Endothelial cell (in vitro differentiated cells): Measurements from ENCODE around the gene PDK2. TPM values are rescaled to one million over a fixed set of nuclear protein-coding genes. Genes with fewer than 3 reads are reported as not detected.

Source experiments
- DNase-seq: peaks from one replicate; pipeline ENCODE4 v3.0.0; 2021; ENCODE audit warnings: low spot score
- H3K27ac Mint-ChIP-seq: one replicate; pipeline ENCODE4 v1.8.0; 2021; ENCODE audit warnings: mixed read lengths, inconsistent platforms; ENCODE audit not compliant: unreplicated experiment
- H3K27me3 Mint-ChIP-seq: one replicate; pipeline ENCODE4 v1.8.0; 2021; ENCODE audit warnings: mild to moderate bottlenecking, moderate library complexity, mixed read lengths, inconsistent platforms; ENCODE audit not compliant: unreplicated experiment
- H3K36me3 Mint-ChIP-seq: one replicate; pipeline ENCODE4 v1.8.0; 2021; ENCODE audit warnings: mild to moderate bottlenecking, low read depth, mixed read lengths, inconsistent platforms; ENCODE audit not compliant: unreplicated experiment
- H3K4me1 Mint-ChIP-seq: one replicate; pipeline ENCODE4 v1.8.0; 2021; ENCODE audit warnings: mild to moderate bottlenecking, mixed read lengths, inconsistent platforms; ENCODE audit not compliant: unreplicated experiment
- H3K4me3 Mint-ChIP-seq: one replicate; pipeline ENCODE4 v1.8.0; 2021; ENCODE audit warnings: mild to moderate bottlenecking, mixed read lengths, inconsistent platforms; ENCODE audit not compliant: unreplicated experiment
- H3K9me3 Mint-ChIP-seq: one replicate; pipeline ENCODE4 v1.8.0; 2021; ENCODE audit warnings: mixed read lengths, inconsistent platforms; ENCODE audit not compliant: unreplicated experiment
- total RNA-seq: library from RNA; stranded (reverse); fragmentation: NEBNext Ultra II Directional; extraction: Animal tissue kit (Norgen Biotek cat#: 25700); gene quantifications from one replicate; pipeline ENCODE4 v1.2.1, GENCODE V29; 2021; ENCODE audit not compliant: unreplicated experiment
- TF ChIP-seq, protein P1 (sequence below): fragments of 200-600 bp; sonication (generic); IDR thresholded peaks from one replicate; pipeline ENCODE4 v1.5.0; 2021; ENCODE audit warnings: antibody characterized with exemption; ENCODE audit not compliant: unreplicated experiment

PDK2 gene
- total RNA-seq, 1 donor from 2014 or later, result 37.1 TPM

DNA sequence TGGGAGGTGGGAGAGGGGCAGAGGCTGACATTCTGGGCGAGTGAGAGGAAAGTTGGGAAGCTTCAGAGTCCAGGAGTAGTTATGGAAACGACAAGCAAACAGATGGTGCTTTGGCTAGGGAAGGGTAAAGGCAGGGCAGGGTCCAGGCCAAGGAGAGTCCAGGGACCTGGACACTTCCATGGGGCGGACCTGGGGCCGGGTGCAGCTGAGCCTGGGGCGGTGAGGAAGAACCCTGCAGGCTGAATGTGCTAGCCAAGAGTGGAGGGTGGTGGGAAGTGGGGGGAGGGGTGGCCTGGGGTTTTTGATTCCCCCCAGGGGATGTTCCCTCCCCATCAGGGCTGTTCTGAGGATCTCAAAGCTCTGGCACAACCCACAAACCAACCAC lies 52.7 kb downstream of the PDK2 start:
- peaks cover 23% of the 10 kb centered on the region for H3K27me3 Mint-ChIP-seq
- H3K27ac Mint-ChIP-seq, result peak overlapping the region; percentile 88
- H3K9me3 Mint-ChIP-seq, result no peaks in the 10 kb centered on the region
- TF ChIP-seq, protein P1, sequence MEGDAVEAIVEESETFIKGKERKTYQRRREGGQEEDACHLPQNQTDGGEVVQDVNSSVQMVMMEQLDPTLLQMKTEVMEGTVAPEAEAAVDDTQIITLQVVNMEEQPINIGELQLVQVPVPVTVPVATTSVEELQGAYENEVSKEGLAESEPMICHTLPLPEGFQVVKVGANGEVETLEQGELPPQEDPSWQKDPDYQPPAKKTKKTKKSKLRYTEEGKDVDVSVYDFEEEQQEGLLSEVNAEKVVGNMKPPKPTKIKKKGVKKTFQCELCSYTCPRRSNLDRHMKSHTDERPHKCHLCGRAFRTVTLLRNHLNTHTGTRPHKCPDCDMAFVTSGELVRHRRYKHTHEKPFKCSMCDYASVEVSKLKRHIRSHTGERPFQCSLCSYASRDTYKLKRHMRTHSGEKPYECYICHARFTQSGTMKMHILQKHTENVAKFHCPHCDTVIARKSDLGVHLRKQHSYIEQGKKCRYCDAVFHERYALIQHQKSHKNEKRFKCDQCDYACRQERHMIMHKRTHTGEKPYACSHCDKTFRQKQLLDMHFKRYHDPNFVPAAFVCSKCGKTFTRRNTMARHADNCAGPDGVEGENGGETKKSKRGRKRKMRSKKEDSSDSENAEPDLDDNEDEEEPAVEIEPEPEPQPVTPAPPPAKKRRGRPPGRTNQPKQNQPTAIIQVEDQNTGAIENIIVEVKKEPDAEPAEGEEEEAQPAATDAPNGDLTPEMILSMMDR, result no peak
- peak overlapping the region; percentile 91 for H3K4me3 Mint-ChIP-seq
- H3K36me3 Mint-ChIP-seq, result peaks cover 24% of the 10 kb centered on the region
- no peak for DNase-seq
- H3K4me1 Mint-ChIP-seq, result peaks cover 57% of the 10 kb centered on the region

DNA sequence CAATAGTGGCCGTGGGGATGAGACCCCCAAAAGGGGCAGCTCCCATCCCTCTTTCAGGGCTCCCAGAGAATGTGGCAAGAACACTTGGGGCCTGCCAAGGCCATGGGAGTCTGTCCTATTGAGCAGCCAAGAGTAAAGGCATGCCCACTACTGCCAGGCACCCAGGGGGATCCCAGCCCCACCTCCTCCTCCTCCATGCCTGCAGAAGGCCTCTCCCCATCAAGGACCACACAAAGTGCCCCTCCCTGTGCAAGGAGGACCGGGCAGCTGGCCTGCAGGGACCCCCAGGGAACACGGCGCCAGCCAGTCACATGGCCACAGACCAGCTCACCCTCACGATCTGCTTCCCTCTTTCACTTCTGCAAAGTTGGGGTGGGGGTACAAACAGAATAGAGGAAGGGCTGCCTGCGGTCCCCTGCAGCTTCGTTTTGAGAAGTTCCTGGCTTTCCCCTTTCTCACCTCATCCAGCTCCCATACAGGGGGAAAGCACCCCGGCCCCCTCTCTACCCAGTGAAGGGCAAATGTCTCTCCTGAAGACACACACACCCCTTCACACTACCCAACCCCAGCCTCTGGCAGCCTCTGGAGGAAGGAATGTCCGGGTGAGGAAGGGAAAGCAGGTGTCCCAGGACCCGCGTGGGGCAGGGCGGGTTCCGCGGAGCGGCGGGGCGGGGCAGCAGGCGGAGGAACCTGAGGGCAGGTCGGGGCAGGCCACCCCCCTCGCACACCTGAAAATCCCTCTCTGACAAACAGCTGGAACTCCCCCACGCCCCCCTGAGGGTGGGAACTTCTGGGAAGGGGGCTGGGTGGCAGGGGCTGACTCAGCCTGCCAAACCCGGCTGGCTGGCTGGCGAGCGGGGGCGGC lies 53.3 kb downstream of the PDK2 start:
- no peaks in the 10 kb centered on the region for H3K9me3 Mint-ChIP-seq
- peak; percentile 33 for DNase-seq
- H3K27ac Mint-ChIP-seq, result no peak overlapping the region
- H3K4me3 Mint-ChIP-seq, result peak overlapping the region; percentile 91
- TF ChIP-seq, protein P1, result no peak
- H3K27me3 Mint-ChIP-seq, result peaks cover 20% of the 10 kb centered on the region
- peaks cover 18% of the 10 kb centered on the region for H3K36me3 Mint-ChIP-seq
- peaks cover 51% of the 10 kb centered on the region for H3K4me1 Mint-ChIP-seq

DNA sequence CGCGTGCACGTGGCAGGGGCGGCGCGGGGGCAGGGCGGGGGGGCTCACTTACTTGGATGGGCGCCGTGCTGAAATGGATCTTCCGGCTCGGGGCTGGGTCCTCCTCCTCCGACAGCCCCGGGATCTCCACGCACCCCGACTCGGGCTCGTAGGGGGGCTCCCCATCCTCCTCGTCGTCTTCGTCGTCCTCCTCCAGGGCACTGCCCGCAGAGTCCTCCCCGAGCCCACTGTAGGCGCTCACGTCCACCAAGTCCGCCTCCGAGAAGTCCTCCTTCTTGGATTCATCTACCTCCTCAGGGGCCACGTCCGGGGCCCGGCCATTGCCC lies 53.9 kb downstream of the PDK2 start:
- H3K4me1 Mint-ChIP-seq, result peaks cover 49% of the 10 kb centered on the region

DNA sequence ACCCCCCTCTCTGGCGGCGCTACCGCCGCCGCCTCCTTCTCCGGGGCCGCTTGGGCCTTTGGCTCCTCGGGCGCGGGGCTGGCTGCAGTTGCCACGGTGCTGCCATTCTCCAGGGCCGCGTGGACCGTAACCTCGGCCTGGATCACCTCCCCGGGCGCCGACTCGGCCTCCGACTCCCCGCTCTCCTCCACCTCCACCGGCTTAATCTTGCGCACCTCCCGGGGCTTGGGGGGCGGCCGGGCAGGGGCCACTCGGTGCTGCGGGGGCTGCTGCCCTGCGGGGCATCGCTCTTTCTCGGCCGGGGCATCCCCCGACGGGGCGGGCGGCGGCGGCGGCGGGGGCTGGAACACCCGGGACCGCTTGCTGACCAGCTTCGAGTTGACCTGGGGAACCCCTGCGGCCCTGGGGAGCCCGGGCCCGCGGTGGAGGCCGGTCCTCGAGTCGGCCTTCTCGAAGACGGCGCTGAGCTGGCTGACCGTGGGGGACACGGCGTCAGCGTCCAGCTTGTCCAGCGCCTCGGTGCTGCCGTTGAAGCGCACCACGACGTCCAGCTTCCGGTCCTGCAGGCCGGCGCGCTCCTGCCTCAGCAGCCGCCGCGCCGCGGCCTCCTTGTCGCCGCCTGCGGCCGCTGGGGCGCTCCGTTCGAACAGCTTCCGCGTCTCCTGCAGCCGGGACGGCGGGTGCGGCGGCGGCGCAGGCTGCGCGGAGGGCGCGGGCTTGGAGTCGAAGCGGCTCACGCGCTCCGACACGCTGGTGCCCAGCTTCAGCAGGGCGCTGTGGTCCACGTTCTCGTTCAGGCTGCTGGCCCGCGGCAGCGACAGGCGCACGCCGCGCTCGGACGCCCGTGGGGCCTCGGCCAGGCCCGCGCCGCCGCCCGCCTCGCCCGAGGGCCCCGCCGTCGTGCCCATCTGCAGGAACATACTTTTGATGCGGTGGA lies 54.5 kb downstream of the PDK2 start:
- peak; percentile 70 for DNase-seq
- H3K36me3 Mint-ChIP-seq, result peaks cover 5% of the 10 kb centered on the region
- H3K9me3 Mint-ChIP-seq, result no peaks in the 10 kb centered on the region
- peaks cover 17% of the 10 kb centered on the region for H3K27me3 Mint-ChIP-seq
- H3K4me3 Mint-ChIP-seq, result peak overlapping the region; percentile 95
- TF ChIP-seq, protein P1, result no peak
- H3K4me1 Mint-ChIP-seq, result peaks cover 42% of the 10 kb centered on the region
- no peak overlapping the region for H3K27ac Mint-ChIP-seq

More for the DNA sequence above, 53.9 kb downstream of the PDK2 start:
- Mint-ChIP-seq H3K36me3 (peaks cover 12% of the 10 kb centered on the region), H3K4me3 (peak overlapping the region; percentile 95), H3K27ac (no peak overlapping the region), H3K9me3 (no peaks in the 10 kb centered on the region), H3K27me3 (peaks cover 20% of the 10 kb centered on the region)
- TF ChIP-seq, protein P1, result no peak
- DNase-seq, result no peak
